ENCODE measurements around the gene PDCD2. TPM values are rescaled to one million over a fixed set of nuclear protein-coding genes. Genes with fewer than 3 reads are reported as not detected.

PDCD2 gene
- total RNA-seq, 1 experiment from 2014 or later, result 121 TPM

Other genes with a start within 250 kb of the PDCD2 start
- 305 TPM for gene PSMB1, start 31.3 kb downstream of the PDCD2 start, total RNA-seq (2021; ENCODE audit: unreplicated experiment)
- 26.4 TPM for gene TBP, start 30.3 kb downstream of the PDCD2 start, total RNA-seq (2021; ENCODE audit: unreplicated experiment)

Measured in Panc1 (cell line).